ENCODE data around the gene DNAJC21. TPM values are rescaled to one million over a fixed set of nuclear protein-coding genes. Genes with fewer than 3 reads are reported as not detected.
A peak's percentile ranks its signal among the peaks of the same experiment; 100 is the strongest.

Gene DNAJC21
- total RNA-seq, 2 experiments from 2014 or later = 58.6 to 59.3 TPM

GRCh38 chr5:34982823-34983222 lies 53.5 kb downstream of the DNAJC21 start:
- peaks cover 24% of the 10 kb centered on the region for H3K9me3 Mint-ChIP-seq (ENCODE audit: insufficient read depth)
- POLR2A ChIA-PET = no interaction called here
- CTCF ChIA-PET = no interaction called here
- no peak overlapping the region for H3K4me3 Mint-ChIP-seq
- no peak overlapping the region for H3K27ac Mint-ChIP-seq
- H3K4me1 Mint-ChIP-seq (ENCODE audit: low read depth) = no peaks in the 10 kb centered on the region
- ATAC-seq (no peak), DNase-seq (no peak)
- H3K36me3 Mint-ChIP-seq (ENCODE audit: low read depth) = no peaks in the 10 kb centered on the region
- H3K27me3 Mint-ChIP-seq (ENCODE audit: low read depth) = peaks cover 8% of the 10 kb centered on the region

GRCh38 chr5:34986965-34987364 lies 57.6 kb downstream of the DNAJC21 start:
- peaks cover 19% of the 10 kb centered on the region for H3K27me3 Mint-ChIP-seq (ENCODE audit: low read depth)
- ATAC-seq = no peak
- CTCF ChIA-PET = no interaction called here
- DNase-seq = no peak
- peaks cover 25% of the 10 kb centered on the region for H3K9me3 Mint-ChIP-seq (ENCODE audit: insufficient read depth)
- POLR2A ChIA-PET = no interaction called here
- H3K4me1 Mint-ChIP-seq (ENCODE audit: low read depth) = no peaks in the 10 kb centered on the region
- H3K27ac Mint-ChIP-seq = no peak overlapping the region
- no peak overlapping the region for H3K4me3 Mint-ChIP-seq
- H3K36me3 Mint-ChIP-seq (ENCODE audit: low read depth) = no peaks in the 10 kb centered on the region

- Mint-ChIP-seq H3K27ac (no peak overlapping the region), H3K9me3 (ENCODE audit: insufficient read depth) (peaks cover 12% of the 10 kb centered on the region), H3K36me3 (ENCODE audit: low read depth) (no peaks in the 10 kb centered on the region), H3K4me1 (ENCODE audit: low read depth) (no peaks in the 10 kb centered on the region), H3K4me3 (no peak overlapping the region), H3K27me3 (ENCODE audit: low read depth) (peaks cover 37% of the 10 kb centered on the region)
- POLR2A ChIA-PET = no interaction called here
- no peak for DNase-seq
- no peak for ATAC-seq
- CTCF ChIA-PET = no interaction called here
Observed at GRCh38 chr5:34991486-34992238, 62.3 kb downstream of the DNAJC21 start.

- ATAC-seq (no peak), DNase-seq (no peak)
- CTCF ChIA-PET = interaction anchor here (1.8 kb wide), 1 partner anchor 9 kb away, joined by 5 read pairs; no protein-coding TSS in a partner anchor
- Mint-ChIP-seq H3K27me3 (ENCODE audit: low read depth) (peaks cover 30% of the 10 kb centered on the region), H3K4me3 (no peak overlapping the region), H3K27ac (no peak overlapping the region), H3K36me3 (ENCODE audit: low read depth) (no peaks in the 10 kb centered on the region), H3K9me3 (ENCODE audit: insufficient read depth) (no peaks in the 10 kb centered on the region), H3K4me1 (ENCODE audit: low read depth) (no peaks in the 10 kb centered on the region)
- POLR2A ChIA-PET = no interaction called here
Observed at GRCh38 chr5:34993951-34994350, 64.6 kb downstream of the DNAJC21 start.

GRCh38 chr5:34996261-34996660 lies 66.9 kb downstream of the DNAJC21 start:
- H3K27ac Mint-ChIP-seq = no peak overlapping the region
- peaks cover 28% of the 10 kb centered on the region for H3K27me3 Mint-ChIP-seq (ENCODE audit: low read depth)
- ATAC-seq (no peak), DNase-seq (no peak)
- H3K9me3 Mint-ChIP-seq (ENCODE audit: insufficient read depth) = no peaks in the 10 kb centered on the region
- ChIA-PET POLR2A (no interaction called here), CTCF (no interaction called here)
- H3K4me3 Mint-ChIP-seq = no peak overlapping the region
- no peaks in the 10 kb centered on the region for H3K4me1 Mint-ChIP-seq (ENCODE audit: low read depth)
- no peaks in the 10 kb centered on the region for H3K36me3 Mint-ChIP-seq (ENCODE audit: low read depth)

GRCh38 chr5:34998058-34998789 lies 68.9 kb downstream of the DNAJC21 start:
- no peak for ATAC-seq
- no peaks in the 10 kb centered on the region for H3K9me3 Mint-ChIP-seq (ENCODE audit: insufficient read depth)
- ChIA-PET POLR2A (no interaction called here), CTCF (no interaction called here)
- H3K27me3 Mint-ChIP-seq (ENCODE audit: low read depth) = peaks cover 22% of the 10 kb centered on the region
- no peak overlapping the region for H3K27ac Mint-ChIP-seq
- no peak for DNase-seq
- no peak overlapping the region for H3K4me3 Mint-ChIP-seq
- H3K36me3 Mint-ChIP-seq (ENCODE audit: low read depth) = no peaks in the 10 kb centered on the region
- no peaks in the 10 kb centered on the region for H3K4me1 Mint-ChIP-seq (ENCODE audit: low read depth)

- peaks cover 10% of the 10 kb centered on the region for H3K27me3 Mint-ChIP-seq (ENCODE audit: low read depth)
- POLR2A ChIA-PET = interaction anchor here (0.8 kb wide), 1 partner anchor 85 kb away, joined by 4 read pairs; no protein-coding TSS in a partner anchor
- ATAC-seq = no peak
- H3K36me3 Mint-ChIP-seq (ENCODE audit: low read depth) = no peaks in the 10 kb centered on the region
- no peak overlapping the region for H3K4me3 Mint-ChIP-seq
- no peak overlapping the region for H3K27ac Mint-ChIP-seq
- no peak for DNase-seq
- CTCF ChIA-PET = interaction anchor here (0.6 to 3.2 kb wide), 5 partner anchors 44 to 516 kb away, joined by 3 to 18 read pairs (median 7); no protein-coding TSS in a partner anchor
- H3K4me1 Mint-ChIP-seq (ENCODE audit: low read depth) = no peaks in the 10 kb centered on the region
- H3K9me3 Mint-ChIP-seq (ENCODE audit: insufficient read depth) = no peaks in the 10 kb centered on the region
Observed at GRCh38 chr5:35001842-35002241, 72.5 kb downstream of the DNAJC21 start.

GRCh38 chr5:35002459-35002858 lies 73.1 kb downstream of the DNAJC21 start:
- Mint-ChIP-seq H3K4me1 (ENCODE audit: low read depth) (no peaks in the 10 kb centered on the region), H3K36me3 (ENCODE audit: low read depth) (no peaks in the 10 kb centered on the region), H3K27me3 (ENCODE audit: low read depth) (peaks cover 10% of the 10 kb centered on the region), H3K4me3 (no peak overlapping the region), H3K9me3 (ENCODE audit: insufficient read depth) (no peaks in the 10 kb centered on the region), H3K27ac (no peak overlapping the region)
- DNase-seq = no peak
- ChIA-PET CTCF (interaction anchor here (0.6 to 3.2 kb wide), 7 partner anchors 8 to 517 kb away, joined by 3 to 18 read pairs (median 7); no protein-coding TSS in a partner anchor), POLR2A (interaction anchor here (0.8 kb wide), 1 partner anchor 86 kb away, joined by 4 read pairs; no protein-coding TSS in a partner anchor)
- no peak for ATAC-seq

GRCh38 chr5:35003018-35003957 lies 73.9 kb downstream of the DNAJC21 start:
- Mint-ChIP-seq H3K27ac (no peak overlapping the region), H3K36me3 (ENCODE audit: low read depth) (no peaks in the 10 kb centered on the region), H3K4me1 (ENCODE audit: low read depth) (no peaks in the 10 kb centered on the region), H3K9me3 (ENCODE audit: insufficient read depth) (no peaks in the 10 kb centered on the region), H3K4me3 (no peak overlapping the region), H3K27me3 (ENCODE audit: low read depth) (peaks cover 10% of the 10 kb centered on the region)
- ATAC-seq = peak; percentile 79
- CTCF ChIA-PET = interaction anchor here (0.7 to 3.2 kb wide), 21 partner anchors 9 to 1798 kb away, joined by 3 to 18 read pairs (median 4); partner anchors contain the start of genes BRIX1, DNAJC21 and RAD1
- POLR2A ChIA-PET = no interaction called here
- DNase-seq = peak; percentile 70

- no peaks in the 10 kb centered on the region for H3K4me1 Mint-ChIP-seq (ENCODE audit: low read depth)
- peaks cover 9% of the 10 kb centered on the region for H3K27me3 Mint-ChIP-seq (ENCODE audit: low read depth)
- H3K36me3 Mint-ChIP-seq (ENCODE audit: low read depth) = no peaks in the 10 kb centered on the region
- H3K4me3 Mint-ChIP-seq = no peak overlapping the region
- no peaks in the 10 kb centered on the region for H3K9me3 Mint-ChIP-seq (ENCODE audit: insufficient read depth)
- DNase-seq = no peak
- no peak for ATAC-seq
- ChIA-PET CTCF (interaction anchor here (1.2 to 3.2 kb wide), 10 partner anchors 10 to 518 kb away, joined by 3 to 18 read pairs (median 6); partner anchors contain the start of genes BRIX1 and RAD1), POLR2A (no interaction called here)
- no peak overlapping the region for H3K27ac Mint-ChIP-seq
Observed at GRCh38 chr5:35004200-35004599, 74.8 kb downstream of the DNAJC21 start.

- CTCF ChIA-PET = no interaction called here
- ATAC-seq (no peak), DNase-seq (no peak)
- POLR2A ChIA-PET = no interaction called here
- H3K9me3 Mint-ChIP-seq (ENCODE audit: insufficient read depth) = no peaks in the 10 kb centered on the region
- H3K36me3 Mint-ChIP-seq (ENCODE audit: low read depth) = no peaks in the 10 kb centered on the region
- H3K27ac Mint-ChIP-seq = no peak overlapping the region
- H3K4me1 Mint-ChIP-seq (ENCODE audit: low read depth) = no peaks in the 10 kb centered on the region
- H3K27me3 Mint-ChIP-seq (ENCODE audit: low read depth) = peaks cover 9% of the 10 kb centered on the region
- no peak overlapping the region for H3K4me3 Mint-ChIP-seq
Observed at GRCh38 chr5:35004771-35005170, 75.4 kb downstream of the DNAJC21 start.

All from activated CD8-positive, alpha-beta T cell treated with anti-CD3 and anti-CD28 coated beads, Interleukin-2, amount 10 ng/mL, durations not matched to agents 7 days and 5 days (primary cell).